ENCODE data around the gene TNRC6B.
"Not testable (repeated sequence)": the region's sequence is repeated elsewhere in the genome, so short reads cannot be mapped to it uniquely, and the experiment has no call there.

Gene TNRC6B

DNA sequence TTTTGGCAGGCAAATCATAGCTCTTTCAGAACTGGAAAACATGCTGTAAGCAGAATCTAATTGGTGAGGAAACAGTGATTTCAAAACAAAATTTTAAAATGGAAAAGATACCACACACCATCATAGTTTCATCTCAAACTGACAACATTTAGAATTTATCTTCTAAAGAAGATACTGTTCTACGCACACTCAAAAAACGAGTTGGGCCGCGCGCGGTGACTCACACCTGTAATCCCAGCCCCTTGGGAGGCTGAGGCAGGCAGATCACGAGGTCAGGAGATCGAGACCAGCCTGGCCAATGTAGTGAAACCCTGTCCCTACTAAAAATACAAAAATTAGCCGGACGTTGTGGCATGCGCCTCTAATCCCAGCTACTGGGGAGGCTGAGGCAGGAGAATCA is 124.4 kb downstream of the TNRC6B start:
- no peak for DNase-seq (ENCODE audit: low read depth)
- TF ChIP-seq, protein P1, sequence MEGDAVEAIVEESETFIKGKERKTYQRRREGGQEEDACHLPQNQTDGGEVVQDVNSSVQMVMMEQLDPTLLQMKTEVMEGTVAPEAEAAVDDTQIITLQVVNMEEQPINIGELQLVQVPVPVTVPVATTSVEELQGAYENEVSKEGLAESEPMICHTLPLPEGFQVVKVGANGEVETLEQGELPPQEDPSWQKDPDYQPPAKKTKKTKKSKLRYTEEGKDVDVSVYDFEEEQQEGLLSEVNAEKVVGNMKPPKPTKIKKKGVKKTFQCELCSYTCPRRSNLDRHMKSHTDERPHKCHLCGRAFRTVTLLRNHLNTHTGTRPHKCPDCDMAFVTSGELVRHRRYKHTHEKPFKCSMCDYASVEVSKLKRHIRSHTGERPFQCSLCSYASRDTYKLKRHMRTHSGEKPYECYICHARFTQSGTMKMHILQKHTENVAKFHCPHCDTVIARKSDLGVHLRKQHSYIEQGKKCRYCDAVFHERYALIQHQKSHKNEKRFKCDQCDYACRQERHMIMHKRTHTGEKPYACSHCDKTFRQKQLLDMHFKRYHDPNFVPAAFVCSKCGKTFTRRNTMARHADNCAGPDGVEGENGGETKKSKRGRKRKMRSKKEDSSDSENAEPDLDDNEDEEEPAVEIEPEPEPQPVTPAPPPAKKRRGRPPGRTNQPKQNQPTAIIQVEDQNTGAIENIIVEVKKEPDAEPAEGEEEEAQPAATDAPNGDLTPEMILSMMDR (conservative IDR thresholded peaks at IDR 0.05; ENCODE audit: low read depth, low read length), result no peak
- H3K4me3 ChIP-seq (ENCODE audit: low read length), result no peak overlapping the region

DNA sequence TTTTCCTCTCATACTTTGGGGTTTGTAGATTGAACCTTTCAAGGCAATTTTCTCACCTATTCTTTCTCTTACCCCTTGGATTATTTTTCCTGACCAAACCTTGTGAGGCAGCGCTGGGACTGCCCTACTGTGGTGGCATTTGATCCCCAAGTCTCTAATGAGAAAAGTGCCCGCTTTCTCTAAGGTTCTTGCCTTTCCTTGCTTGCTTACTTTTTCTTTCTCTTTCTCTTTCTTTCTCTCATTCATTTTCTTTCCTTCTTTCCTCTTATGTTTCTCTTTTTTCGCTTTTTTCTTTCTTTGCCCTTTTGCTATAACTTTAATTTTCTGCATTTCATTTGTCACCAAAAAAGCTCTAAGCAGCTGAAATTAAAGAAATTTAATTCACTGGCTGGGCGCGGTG is 127.9 kb downstream of the TNRC6B start:
- TF ChIP-seq, protein P1 (conservative IDR thresholded peaks at IDR 0.05; ENCODE audit: low read depth, low read length), result no peak
- no peak overlapping the region for H3K4me3 ChIP-seq (ENCODE audit: low read length)
- no peak for DNase-seq (ENCODE audit: low read depth)

DNA sequence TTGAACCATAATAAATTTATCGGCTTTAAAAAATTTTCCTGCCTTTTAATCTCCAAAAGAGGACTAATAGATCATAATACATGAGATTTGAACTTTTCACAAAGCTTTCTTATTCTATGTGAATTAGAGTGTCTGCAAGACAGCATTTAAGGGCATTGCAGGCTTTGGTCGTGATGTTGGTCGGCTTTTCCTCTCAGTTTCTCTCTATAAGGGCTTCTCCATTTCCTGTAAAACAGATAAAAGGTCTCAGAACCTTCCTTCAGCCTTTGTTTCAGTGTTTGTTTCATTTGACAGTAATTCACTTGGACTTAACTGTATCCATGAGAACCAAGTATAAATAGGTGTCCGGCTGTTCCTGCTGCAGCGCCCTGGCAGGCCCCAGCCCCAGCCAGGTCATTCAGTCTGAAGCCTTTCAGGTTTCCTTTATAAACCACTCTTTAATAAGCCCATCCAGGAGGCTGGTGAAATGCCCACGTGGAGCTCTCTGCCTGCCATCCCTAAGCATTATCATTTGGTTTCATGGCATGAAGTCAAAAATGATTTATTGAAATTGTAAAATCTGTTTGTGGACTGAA is 131.4 kb downstream of the TNRC6B start:
- H3K4me3 ChIP-seq (ENCODE audit: low read length), result no peak overlapping the region
- TF ChIP-seq, protein P1 (conservative IDR thresholded peaks at IDR 0.05; ENCODE audit: low read depth, low read length), result no peak
- DNase-seq (ENCODE audit: low read depth), result no peak

DNA sequence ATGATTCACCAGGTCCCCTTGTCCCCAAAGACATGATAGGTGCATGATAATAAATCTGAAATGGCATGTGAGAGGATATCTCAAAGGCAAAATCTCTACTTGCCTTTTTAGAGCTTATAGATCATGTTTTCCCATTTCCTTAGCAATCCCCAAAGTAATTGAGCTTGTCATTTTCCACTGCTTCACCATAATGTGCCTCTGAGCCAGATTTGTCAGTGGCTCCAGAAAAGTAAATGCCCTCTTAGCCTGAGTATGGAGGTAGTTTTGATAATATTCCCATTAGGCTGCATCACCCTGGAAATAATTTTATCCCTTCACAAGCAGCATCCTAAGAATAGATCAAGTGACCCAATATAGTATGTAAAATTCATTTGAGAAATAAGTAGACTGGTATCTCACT is 131.9 kb downstream of the TNRC6B start:
- TF ChIP-seq, protein P1 (conservative IDR thresholded peaks at IDR 0.05; ENCODE audit: low read depth, low read length), result no peak
- no peak for DNase-seq (ENCODE audit: low read depth)

DNA sequence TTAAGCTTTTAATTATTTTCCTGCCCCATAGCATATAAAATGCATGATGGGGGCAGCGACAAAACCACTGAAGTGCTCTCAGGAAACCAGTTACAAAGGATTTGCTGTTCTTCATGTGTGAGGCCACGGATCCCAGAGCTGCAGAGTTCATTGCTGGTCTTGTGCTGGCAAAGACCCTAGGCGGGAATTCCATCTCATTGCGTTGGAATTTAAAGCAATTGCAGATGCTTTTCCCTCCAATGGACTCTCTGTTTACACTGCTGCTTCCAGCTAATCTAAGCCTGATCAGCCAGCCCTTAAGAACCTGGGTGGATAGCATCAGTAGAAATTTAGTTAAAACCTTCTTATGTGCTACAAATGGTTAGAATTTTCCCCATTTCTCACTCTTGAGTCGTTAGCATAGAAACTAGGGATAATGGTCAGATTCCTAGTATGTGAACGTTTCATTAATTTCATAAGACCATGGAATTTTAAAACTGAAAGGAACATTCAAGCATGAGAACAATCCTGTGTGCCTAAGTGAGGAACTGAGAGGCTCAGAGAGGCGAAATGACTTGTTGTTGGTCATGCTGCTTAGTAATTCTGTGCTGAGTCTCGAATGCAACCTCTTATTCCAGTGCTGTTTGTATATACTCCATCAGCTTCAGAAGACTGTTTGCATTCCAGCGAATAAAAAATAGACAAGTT is 132.5 kb downstream of the TNRC6B start:
- DNase-seq (ENCODE audit: low read depth), result peak; percentile 76
- no peak overlapping the region for H3K4me3 ChIP-seq (ENCODE audit: low read length)
- TF ChIP-seq, protein P1 (conservative IDR thresholded peaks at IDR 0.05; ENCODE audit: low read depth, low read length), result no peak

More for the DNA sequence above, 131.9 kb downstream of the TNRC6B start:
- H3K4me3 ChIP-seq (ENCODE audit: low read length), result no peak overlapping the region

DNA sequence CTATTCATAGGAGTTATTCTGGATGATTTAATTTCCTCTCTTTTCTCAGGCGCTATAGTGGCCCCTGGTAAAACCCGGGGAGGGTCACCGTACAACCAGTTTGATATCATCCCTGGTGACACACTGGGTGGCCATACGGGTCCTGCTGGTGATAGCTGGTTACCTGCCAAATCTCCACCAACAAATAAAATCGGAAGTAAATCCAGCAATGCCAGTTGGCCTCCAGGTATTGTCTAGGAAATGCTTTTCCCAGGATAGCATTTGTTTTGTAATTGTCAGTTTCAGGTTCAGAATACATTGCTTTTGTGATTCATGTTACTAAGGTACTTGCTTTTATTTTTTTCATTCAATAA is 133.0 kb downstream of the TNRC6B start:
- DNase-seq (ENCODE audit: low read depth), result no peak
- no peak overlapping the region for H3K4me3 ChIP-seq (ENCODE audit: low read length)
- TF ChIP-seq, protein P1 (conservative IDR thresholded peaks at IDR 0.05; ENCODE audit: low read depth, low read length), result no peak

DNA sequence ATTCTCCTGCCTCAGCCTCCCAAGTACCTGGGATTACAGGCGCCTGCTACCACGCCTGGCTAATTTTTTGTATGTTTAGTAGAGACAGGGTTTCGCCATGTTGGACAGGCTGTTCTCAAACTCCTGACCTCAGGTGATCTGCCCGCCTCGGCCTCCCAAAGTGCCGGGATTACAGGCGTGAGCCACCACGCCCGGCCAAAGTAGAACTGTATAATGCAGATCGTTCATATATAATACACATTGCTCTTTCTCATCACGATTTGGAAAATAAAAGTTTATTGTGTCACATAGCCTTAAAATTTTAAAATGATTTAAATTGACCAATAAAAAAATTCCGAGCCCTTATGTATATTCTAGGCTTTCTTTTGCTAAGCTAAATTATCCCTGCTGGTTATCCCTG is 133.9 kb downstream of the TNRC6B start:
- not testable (repeated sequence) for DNase-seq (ENCODE audit: low read depth); H3K4me3 ChIP-seq (ENCODE audit: low read length)
